ENCODE measurements around the gene ACAP3.

GRCh38 chr1:1311107-1312104 is 3.7 kb upstream of the ACAP3 start:
- TF ChIP-seq MAX (IDR thresholded peaks at IDR 0.05) (no peak), FOXA1 (IDR thresholded peaks at IDR 0.05) (no peak), RAD21 (IDR thresholded peaks at IDR 0.05) (no peak), JUND (IDR thresholded peaks at IDR 0.05) (no peak), CTCF (IDR thresholded peaks at IDR 0.05; ENCODE audit: low read depth, low read length, missing input control) (no peak), YY1 (IDR thresholded peaks at IDR 0.05) (no peak)

Measured in liver (tissue), 3 donors.